ENCODE data around the gene SMIM23.

The SMIM23 gene

DNA sequence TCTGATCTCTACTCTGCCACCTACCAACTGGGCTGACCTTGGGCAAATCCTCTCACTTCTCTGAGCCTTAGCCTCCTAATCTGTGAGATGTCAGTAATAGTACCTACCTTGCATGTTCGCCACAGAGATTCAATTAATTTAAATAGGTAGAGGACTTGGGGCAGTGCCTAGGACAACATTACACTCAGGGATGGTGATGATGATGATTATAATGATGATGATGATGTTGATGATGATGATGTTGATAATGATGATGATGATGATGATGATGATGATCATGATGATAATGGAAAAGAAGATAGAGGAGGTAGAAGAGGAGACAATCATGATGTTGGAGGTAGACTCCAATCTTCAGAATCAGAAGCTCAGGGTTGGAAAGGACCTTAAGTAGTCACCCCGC lies 40.7 kb upstream of the SMIM23 start:
- no peak for DNase-seq (ENCODE audit: low read depth in 2 of 2)
- TF ChIP-seq, protein P1, sequence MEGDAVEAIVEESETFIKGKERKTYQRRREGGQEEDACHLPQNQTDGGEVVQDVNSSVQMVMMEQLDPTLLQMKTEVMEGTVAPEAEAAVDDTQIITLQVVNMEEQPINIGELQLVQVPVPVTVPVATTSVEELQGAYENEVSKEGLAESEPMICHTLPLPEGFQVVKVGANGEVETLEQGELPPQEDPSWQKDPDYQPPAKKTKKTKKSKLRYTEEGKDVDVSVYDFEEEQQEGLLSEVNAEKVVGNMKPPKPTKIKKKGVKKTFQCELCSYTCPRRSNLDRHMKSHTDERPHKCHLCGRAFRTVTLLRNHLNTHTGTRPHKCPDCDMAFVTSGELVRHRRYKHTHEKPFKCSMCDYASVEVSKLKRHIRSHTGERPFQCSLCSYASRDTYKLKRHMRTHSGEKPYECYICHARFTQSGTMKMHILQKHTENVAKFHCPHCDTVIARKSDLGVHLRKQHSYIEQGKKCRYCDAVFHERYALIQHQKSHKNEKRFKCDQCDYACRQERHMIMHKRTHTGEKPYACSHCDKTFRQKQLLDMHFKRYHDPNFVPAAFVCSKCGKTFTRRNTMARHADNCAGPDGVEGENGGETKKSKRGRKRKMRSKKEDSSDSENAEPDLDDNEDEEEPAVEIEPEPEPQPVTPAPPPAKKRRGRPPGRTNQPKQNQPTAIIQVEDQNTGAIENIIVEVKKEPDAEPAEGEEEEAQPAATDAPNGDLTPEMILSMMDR (IDR thresholded peaks at IDR 0.05; ENCODE audit: low read depth, low read length), result no peak
- H3K4me3 ChIP-seq (replicated peaks in 1 of 2; ENCODE audit: low read depth in 2 of 2, low read length in 2 of 2), result no peak overlapping the region

DNA sequence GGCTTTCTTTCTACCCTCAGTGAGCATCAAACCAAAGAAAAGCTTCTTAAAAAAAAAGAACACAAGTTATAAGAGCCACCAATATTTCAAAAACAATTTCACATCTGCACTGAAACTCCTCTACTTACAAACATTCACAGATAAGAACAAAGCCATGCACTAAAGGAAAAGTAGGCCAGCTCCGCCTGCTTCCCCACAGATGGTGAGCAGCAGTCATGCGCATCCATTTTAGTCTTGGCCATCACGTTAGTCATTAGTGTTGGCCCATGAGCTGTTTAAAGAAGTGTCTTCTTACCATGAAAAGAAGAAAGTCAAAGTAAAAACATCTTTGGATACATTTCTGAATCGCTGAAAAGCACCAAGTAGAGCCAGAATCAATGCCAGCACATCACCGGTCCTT lies 40.0 kb upstream of the SMIM23 start:
- TF ChIP-seq, protein P1 (IDR thresholded peaks at IDR 0.05; ENCODE audit: low read depth, low read length), result no peak
- H3K4me3 ChIP-seq (replicated peaks in 1 of 2; ENCODE audit: low read depth in 2 of 2, low read length in 2 of 2), result no peak overlapping the region
- no peak for DNase-seq (ENCODE audit: low read depth in 2 of 2)

GRCh38 chr5:171747061-171747859 lies 38.4 kb upstream of the SMIM23 start:
- TF ChIP-seq, protein P1 (IDR thresholded peaks at IDR 0.05; ENCODE audit: low read depth, low read length), result no peak
- H3K4me3 ChIP-seq (replicated peaks in 1 of 2; ENCODE audit: low read depth in 2 of 2, low read length in 2 of 2), result no peak overlapping the region
- DNase-seq (ENCODE audit: low read depth in 2 of 2), result no peak

DNA sequence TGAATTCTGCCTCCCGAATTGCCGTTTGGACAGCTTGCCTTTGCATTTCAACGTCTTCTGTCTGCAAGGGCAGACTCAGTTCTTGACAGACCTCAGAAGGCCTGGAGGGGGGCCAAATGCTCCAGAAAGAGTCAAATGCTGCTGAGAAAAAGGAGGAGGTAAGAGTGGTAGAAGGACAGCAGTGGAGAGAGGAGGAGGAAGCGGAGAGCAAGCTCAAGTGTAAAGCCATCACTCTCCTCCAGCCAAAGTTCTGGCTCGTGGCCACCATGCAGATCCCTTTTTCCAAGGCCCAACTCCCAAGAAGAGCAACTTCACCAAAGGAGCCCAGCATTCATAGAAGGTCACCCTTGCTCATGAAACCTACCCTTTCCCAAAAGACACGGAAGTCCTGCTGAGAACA lies 36.9 kb upstream of the SMIM23 start:
- TF ChIP-seq, protein P1 (IDR thresholded peaks at IDR 0.05; ENCODE audit: low read depth, low read length), result no peak
- DNase-seq (ENCODE audit: low read depth in 2 of 2), result no peak
- no peak overlapping the region for H3K4me3 ChIP-seq (replicated peaks in 1 of 2; ENCODE audit: low read depth in 2 of 2, low read length in 2 of 2)

DNA sequence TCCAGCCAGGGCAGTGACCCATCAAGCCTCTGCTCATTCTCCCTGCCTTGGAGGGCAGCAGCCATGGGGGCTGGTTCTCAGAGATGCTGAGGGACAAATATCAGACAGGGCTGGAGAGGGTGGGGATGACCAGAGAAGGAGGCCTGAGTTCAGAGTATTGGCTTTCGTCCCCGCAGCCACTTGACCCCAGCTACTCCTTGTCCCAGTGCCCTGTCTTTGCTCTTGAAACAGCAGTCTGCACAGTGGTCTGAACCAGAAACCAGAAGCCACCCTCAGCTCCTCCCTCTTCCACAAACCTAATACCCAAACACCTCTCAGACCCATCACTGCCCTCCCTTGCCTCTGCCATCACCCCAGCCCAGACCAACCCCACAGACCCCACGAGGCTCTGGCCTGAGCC lies 36.3 kb upstream of the SMIM23 start:
- DNase-seq (ENCODE audit: low read depth in 2 of 2), result no peak
- no peak overlapping the region for H3K4me3 ChIP-seq (replicated peaks in 1 of 2; ENCODE audit: low read depth in 2 of 2, low read length in 2 of 2)
- TF ChIP-seq, protein P1 (IDR thresholded peaks at IDR 0.05; ENCODE audit: low read depth, low read length), result no peak

GRCh38 chr5:171750311-171750788 lies 35.3 kb upstream of the SMIM23 start:
- TF ChIP-seq, protein P1 (IDR thresholded peaks at IDR 0.05; ENCODE audit: low read depth, low read length), result peak; percentile 10
- no peak overlapping the region for H3K4me3 ChIP-seq (replicated peaks in 1 of 2; ENCODE audit: low read depth in 2 of 2, low read length in 2 of 2)
- peak; percentile 39 to 60 for DNase-seq (ENCODE audit: low read depth in 2 of 2)

Data from cardiac fibroblast (primary cell).